T-helper 9 cell (primary cell): Measurements from ENCODE around the gene NOX3.

Experiments
- DNase-seq: peaks from one replicate; pipeline ENCODE4 v3.0.0-alpha.2; 2020

NOX3 gene

DNA sequence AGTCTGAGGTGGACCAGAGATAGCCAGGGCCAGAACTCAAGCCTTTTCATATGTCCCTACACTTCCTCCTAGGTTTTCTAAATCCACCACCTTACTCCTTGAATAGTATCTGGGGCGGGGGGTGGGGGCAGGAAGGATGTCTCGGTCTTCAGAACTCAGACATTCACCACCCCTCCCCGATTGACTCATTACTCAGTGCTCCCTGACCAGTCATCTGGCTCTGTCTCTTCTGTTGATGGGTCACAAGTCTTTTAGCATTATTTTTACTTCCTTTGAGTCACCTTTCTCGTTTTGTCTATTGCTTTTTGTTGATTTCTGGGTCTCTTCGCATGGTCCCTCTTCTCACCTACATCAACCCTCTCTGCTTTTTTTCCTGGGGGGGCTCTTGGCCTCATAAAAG is 23.3 kb downstream of the NOX3 start:
- no peak for DNase-seq

DNA sequence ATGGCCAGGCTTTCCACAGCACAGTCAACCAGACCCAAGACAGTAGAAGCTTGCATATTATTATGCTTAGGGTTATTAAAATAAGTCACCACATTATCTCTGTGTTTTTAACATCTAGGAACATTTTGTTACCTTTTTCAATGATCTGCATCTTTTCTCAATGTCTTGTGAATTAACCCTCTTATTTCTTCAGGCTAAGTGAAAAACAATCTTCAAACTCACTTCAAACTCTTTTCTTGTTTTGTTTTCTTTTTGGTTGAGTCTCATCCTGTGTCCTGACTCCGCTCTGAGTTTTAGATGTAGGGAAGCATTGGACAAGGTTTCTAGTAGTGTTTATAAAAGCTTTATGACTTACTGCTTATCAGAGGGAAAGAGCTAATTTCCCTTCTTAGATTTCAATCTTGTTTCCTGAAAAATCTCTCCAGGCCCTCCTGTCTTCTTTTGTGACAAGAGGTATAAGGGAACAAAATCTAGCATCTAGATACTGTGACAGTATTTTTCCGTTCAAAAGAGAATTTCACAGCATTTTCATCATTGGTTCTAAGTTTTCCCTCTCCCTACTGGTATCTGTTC is 26.2 kb downstream of the NOX3 start:
- no peak for DNase-seq

DNA sequence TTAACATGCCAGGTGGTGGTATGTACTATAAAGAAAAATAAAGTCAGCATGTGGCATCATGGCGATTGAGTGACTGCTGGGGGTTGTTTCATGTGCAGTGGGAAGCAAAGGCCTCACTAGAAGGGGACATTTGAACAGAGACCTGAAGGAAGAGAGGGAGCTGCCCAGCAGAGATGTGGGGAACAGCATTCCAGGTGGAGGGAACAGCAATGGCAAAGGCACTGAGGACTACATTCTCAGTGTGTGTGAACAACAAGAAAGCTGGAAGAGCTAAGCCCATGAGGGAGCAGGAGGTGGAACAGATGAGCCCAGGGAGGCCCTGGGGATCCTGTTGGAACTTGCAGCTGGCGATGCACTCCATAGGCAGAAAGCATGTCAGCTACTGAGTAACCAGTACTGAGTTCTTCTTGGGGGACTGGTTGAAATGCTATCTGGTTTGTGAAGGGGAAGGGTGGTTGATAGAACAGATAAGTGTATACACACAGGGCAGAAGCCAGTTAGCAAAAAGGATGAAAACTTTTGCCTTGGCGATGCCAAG is 29.2 kb downstream of the NOX3 start:
- DNase-seq: no peak

DNA sequence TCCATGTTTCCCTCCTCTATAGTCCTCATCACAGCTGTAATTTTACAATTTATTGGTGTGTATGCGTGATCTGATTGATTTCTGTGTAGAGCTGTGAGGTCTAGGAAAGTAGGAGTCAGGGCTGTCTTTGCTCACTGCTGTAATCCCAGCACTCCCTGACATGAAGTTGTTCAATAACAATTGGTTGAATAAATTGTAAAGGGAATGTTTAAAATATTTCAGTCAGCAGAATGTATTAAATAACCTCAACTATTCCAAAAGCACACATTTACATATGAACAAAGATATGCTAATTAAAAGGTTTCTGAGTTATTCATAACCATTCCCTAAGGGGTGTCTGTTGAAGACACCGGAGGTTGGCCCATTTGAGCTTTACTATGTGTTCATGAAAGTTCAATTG is 31.5 kb downstream of the NOX3 start:
- no peak for DNase-seq

DNA sequence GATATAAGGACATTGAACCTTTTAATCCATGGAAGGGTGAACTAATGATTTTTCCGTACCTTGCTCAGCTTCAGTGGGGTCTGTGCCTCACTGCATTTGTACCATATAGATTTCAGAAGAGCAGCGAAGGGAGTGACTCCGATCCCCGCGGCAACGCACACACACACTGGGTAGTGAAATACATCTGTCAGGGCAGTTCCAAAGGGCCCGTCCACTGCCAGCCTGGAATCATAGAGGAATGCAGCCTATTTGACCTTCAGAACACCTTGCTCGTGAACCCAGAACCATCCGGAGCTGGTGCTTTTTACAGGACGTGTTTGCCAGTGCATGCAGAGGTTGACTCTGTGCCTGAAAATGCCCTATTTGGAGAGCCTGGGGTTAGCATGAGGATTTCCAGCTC is 33.0 kb downstream of the NOX3 start:
- no peak for DNase-seq

DNA sequence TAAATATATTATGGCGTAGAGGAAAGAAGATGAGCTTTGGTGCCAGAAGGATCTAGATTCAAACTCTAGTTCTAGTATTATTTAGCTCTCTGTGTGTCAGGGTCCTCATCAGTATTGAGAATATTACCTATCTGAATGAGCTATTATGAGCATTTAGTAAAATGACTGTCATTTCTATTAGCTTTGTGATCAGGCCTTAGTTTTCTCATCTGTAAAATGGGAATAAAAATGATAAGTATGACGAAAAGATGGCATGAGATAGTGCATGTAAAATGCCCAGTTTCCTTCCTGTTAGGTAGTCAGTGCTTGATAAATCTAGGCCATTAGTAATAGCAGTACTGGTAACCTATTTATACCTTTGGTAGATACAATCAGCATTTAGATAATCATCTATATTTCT is 35.1 kb downstream of the NOX3 start:
- DNase-seq: no peak

DNA sequence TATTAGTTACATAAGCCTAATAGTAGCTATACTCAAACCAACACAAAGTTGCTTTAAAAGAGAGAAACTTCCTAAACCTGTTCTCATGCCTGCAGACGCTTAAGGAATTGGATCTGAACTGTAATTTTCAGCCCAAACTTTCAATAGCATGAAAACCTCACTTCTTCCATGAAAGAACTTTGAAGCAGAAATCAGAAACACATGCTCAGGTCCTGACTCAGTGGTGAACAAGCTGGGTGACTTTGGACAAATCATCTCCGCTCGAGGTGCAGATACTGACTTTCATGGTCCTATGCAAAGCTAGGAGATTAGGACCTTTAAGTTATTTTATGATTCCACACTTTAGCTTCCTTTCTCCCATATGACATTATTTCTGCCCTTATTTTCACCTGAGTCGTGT is 36.5 kb downstream of the NOX3 start:
- DNase-seq: no peak

DNA sequence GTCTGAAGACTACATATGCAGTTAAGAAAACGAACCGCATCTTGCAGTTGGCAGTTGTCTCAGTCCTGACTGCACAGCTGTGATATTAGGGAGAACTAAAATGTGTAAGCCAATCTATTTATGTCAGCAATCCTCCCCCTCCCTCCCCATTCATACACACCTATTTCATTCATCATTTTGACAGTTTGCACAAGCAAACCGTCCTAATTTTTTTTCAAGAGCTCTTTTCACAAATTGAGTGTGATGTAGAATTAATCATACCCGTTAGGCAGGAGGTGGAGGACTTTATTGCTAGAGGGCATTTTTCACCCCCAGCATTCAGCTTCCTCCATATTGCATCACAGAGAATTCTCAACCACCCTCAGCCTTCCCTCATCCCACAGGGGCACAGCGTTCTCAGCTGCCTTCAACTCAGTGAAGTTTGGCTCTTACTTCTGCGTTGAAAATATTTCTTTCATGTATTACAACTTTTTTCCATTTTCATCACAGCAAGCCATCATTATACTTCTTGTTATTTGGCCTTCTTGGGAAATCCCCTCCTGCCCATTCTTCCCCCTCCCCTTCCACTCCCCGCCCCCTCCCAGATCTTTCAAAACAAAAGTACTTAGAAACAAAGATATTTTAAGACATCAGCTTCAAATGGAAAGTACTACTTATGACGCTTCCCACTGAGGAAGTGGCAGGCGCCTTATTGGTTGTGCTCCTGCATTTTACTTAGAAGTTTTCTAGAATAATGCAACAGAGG is 37.5 kb downstream of the NOX3 start:
- DNase-seq: peak; percentile 39

DNA sequence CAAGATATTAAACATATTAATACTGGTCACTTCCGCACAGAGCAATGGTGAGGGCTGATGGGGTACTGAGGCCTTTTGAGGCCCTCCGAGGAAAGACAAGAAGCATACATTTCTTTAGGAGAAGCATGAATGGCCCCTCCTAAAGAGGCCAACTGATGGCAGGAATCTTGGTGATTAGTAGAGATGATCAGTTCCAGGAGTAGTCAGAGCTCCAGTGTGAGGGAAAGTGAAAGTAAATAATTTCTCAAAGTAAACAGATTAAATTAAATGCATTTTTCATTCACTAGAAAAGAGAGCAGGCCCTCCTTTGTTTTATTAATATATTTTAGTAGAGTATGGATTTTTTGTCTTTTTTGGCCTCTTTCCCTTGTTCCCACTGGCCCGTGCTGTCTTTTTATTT is 38.2 kb downstream of the NOX3 start:
- no peak for DNase-seq

DNA sequence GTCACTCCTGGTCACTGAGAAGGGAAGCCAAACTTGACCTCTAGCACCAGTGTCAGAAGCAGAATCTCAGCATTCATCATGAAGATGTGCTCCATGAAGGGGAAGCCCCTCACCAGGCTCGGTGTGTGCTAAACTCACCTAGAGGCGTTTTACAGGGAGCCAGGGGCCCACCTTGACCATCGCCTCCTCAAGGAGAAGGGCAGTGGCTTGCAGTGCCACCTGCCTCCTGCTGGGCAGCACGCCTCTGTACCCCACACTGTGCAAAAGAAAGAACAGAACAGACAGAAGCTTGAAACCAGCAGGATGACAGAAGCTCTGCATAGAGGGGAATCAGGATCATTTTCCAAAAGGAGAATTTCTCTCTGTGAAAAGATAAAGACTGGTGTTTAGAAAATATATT is 39.7 kb downstream of the NOX3 start:
- no peak for DNase-seq

DNA sequence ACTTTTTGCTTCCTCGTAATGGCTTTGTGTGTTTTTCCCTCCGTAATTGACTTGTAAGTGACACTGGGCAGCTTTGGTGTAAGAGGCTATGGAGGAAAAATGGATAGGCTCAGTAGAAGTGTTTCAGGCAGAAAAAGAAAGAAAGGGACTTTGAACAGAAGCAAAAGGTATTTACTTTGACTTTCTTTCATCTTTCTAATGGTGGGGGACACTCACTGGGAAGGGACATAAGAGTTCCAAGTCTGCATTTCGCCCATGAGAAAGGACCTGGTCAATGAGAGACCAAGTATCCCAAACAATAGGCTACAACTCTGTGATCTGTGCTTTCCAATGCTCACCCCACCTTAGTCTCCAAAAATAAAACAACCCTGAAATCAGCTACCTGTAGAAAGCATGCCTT is 41.6 kb downstream of the NOX3 start:
- no peak for DNase-seq

DNA sequence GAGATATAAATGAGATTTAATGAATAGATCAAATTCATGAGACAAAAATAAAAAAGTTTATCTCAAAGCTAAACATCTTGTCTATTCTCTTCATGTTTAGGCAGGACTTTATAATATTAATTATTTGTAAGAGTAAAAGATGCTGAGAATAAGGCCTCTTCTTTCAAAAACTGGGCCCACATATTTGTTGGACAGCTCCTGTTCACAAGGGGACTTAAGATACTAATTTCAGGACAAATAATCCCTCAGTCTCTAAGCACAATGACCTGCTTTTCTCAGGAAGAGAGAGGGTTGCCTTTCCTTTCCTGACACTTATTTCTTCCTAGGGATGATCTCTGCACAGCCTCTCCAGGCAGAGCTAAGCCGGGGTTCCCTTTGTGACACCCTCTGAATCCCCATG is 43.3 kb downstream of the NOX3 start:
- DNase-seq: no peak

DNA sequence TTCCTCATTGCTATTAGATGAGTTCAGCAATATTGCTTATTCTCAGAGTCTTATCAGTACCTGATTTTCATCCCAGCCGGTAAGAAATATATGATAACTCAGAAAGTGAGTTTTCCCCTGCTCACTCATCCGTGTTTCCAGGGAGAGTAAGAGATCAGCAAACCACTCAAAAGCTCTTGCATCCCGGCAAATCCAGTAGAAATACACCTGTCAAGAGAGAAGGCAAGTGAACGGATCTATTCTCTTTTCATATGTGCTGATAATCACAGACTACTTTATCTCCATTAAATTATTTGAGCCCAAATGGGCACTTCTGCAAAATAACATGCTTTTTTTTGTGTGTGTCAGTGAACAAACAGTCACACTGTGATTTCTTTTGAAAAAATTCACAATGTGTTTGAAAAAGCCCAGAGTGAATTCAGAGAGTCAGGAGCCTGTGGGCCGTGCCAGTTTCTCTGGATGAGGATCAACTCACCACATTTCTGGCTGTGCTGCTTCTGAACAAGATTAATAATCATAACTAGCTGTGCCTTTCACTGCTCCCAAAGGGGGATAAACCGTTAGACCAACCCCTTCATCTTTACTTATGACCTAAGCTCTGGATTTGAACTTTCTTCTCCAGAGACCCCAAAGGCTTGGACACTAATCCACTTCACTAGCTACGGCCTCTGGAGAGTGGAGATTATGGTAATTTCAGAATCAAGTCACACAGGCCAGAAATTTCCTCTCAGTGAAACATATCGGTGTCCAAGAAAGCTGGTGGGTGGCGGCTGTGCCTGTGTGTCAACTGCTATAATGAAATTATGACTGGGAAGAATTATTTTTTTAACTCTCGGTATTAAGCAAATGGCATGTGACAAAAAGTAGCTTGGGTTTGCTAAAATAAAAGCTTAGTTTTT is 44.2 kb downstream of the NOX3 start:
- no peak for DNase-seq

DNA sequence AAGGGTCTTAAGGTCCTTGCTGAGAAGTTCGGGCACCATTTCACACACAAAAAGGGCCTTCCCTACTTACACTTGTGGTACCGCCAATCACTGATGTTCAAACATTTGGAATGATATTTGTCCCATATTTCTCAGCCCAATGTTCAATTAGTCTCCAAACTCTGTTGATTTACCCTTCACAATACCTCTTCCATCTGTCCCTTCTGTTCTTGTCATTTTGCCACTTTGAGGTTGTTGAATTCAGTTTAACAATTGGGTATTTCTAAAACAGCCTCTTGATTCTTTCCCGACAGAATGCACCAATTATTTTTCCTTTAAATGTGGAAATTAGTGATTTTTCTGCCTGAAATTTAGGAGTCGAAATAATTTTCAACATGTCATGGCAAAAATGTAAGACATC is 46.2 kb downstream of the NOX3 start:
- DNase-seq: no peak

DNA sequence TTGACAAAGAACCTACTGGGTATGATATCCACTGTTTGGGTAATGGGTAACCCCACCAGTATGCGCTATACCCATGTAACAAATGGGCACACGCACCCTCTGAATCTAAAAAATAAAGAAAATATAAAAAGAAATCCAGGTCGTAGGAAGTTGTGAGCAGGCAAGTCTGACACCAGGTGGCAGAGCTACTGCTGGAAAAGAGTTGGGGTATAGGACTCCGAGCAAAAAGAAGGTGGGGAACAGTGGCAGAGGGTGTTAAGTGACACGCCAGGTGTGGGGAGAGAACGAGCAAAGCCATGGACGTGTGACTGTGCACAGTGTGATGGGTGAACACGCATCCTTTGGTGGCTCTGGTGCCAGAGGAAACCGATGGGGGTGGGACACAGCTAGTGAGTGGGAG is 46.7 kb downstream of the NOX3 start:
- DNase-seq: no peak

DNA sequence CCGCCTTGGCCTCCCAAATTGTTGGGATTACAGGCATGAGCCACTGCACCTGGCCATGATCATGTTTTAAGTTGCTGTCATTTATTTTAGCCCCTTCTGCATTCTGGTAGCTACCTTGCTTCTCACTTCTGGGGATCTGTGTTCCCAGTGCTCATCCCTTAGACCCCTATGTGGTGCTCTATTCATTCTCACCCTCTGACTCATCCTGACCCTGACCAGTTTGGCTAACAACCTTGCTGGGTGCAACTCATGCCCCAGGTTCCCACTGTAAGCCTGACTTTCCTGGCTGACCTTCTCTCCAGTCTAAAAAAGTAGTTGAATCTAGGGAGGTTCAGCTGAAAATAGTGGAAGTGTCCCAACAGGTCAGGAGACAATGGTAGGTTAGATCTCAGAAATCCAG is 47.4 kb downstream of the NOX3 start:
- no peak for DNase-seq

DNA sequence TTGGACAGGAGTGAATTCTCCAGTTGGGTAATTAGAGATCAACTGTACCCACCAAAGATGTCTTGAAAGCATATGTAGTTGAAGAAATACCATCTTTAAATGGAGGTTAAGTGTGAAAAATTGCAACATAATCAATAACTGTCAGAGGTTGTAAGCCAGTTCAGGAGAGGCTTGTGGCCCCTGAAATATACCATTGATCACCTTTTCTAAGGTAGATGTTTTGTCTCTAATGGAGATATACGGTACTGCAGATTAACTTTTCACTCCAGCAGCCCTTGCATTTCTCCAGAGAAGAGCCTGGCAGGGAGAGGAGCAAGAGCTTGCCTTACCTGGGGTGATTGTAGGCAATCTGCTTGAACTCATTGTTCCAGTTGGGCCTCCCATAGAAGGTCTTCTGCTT is 48.8 kb downstream of the NOX3 start:
- DNase-seq: no peak

DNA sequence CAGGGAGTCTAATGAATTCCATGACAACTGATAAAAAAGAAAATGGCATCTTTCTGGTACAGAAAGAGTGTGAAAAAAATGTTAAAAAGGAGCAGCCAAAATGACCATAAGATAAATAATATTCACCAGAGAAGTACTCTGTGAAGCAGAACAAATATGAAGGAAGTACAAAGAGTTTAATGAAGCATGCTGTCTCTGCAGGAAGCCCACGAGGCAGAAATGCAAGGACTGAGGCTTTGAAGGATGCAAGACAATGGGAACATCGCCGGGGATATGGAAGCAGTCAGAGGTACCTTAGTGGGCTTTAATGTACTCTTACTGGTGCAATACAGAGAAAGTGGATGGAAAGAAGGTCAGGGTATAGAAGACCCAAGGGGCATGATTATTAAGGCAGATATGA is 50.7 kb downstream of the NOX3 start:
- no peak for DNase-seq

DNA sequence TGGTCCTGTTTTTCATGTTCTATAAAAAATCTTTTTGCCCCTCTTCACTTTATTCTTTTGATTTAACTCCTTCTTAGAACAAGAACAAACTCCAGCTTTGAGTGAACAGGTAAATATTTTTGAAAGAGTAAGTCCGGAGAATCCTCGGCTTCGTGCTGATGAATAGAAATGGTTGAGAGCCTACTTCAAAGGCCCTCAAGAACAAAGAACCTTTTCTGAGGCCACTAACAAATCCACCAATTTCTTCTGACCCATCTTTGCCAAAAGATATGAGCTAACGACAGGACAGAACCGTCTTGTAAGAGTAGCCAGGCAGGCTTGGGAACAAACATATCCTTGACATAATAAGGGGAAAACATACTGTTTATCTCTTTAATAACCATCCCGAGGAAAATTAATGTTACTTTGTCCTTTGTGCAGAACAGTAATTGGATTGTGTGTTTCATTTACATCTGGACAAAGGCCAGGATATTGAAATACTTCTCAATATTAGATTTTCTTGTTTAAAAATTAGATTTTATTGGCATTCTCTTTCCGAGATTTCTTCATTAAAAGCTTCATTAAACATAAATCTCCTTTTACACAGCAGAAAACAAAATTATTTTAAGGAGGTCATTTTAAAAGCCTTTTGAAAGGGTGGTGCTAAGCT is 52.9 kb downstream of the NOX3 start:
- DNase-seq: no peak

DNA sequence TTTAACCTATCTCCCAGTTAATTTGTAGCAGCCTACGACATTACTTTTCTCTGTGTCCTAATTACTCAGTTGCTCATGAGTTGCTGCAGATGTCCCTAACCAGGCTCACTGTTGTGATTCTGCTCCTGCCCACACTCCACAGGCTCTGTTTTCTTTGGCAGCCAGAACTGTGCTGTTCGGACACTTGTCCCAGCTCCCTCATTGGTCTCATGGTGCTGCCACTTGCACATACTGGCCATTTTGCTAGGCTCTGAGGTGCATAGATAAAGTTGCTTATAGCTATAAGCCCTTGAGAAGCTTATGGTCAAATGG is 55.0 kb downstream of the NOX3 start:
- no peak for DNase-seq

DNA sequence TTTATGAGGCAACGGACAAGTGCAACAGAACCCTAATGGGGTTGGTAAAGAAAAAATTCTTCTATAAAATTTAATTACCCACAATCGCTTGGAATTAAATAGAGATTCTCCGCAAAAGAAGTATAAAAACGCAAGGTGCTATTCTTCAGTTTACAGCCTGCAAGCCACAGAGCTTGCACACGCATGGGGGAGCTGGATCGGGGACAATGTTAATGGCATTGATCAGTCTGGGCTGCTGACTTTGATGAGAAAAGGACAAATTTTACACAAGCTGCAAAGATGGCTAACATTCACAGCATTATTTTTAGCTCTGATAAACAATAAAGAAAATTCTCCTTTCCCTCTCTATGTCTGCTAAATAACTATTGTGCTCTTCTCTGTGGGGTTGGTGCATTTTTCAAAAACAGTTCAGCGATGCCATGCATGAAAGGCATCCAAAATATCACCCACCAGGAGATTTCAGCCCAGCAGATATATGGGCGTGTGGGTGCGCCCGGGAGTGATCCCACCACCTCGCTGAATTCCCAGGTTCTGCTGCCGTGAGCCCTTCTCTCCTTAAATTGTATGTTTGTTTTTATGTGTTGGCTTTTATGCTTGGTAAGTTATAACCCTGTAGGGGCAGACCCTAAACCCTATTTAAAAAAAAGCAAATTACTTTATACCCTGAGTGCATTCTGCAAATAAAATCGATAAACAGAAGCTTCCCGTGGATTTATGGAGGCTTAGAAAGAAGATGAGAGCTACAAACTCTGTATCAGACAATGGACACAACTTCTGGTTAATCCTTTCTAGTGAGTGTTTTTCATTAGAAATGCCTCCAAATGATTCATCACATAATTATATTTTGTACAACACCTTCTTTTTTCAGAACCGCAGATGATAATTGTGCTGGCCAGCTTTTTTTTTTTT is 55.6 kb downstream of the NOX3 start:
- no peak for DNase-seq

DNA sequence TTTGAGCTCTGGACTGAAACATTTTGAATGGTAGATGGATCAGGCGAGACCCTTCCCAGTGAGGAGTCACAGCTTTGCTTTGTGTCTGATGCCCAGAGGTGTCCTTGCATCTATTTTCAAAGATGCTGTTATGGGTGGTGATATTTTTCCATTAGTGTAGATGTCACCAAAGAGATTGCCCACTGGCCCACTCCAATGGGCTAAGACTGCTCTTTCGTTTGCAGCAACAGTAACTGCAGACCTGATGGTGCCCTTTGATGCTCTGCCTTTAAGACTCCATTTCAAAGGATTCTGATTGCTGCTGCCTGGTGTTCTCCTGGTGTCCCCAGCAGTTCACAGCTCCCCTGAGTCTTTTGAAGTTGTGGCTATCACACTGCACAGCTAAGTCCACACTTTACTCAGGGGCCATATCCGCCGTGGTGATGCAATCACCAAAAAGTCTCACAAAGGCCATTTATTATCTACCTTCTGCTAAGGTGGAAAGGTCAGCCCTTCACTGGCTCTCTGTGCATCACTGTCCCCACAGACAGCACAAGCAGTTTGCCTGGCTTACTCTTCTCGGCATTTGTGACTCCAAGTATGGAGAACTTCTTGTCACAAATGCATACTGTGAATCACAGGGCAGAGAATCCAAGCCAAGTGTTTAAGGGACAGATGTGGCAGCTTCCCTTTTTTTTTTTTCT is 56.4 kb downstream of the NOX3 start:
- DNase-seq: no peak
